Measurements from ENCODE around the gene CAMK1G.
A peak's percentile ranks its signal among the peaks of the same experiment; 100 is the strongest.

Gene CAMK1G

DNA sequence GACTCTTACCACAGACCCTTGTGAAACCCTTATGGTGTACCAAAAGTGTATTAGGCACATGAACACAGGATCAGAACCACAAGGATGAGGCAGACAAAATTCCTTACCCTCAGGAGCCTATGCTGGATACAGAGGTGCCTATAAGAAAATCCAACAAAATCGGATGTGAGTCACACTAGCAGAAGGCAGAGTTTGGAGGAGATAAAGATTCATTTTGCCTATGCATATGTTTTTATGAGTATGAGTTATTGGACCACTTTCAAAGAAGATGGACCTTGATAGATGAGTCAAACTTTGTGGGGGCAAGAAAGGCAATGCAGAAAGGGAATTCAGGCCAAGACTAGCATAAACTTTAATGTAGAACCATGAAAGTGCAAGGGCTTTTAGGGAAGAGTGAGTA, 17.0 kb downstream of the CAMK1G start:
- DNase-seq (ENCODE audit: low read depth in 2 of 2), result no peak

GRCh38 chr1:209601809-209602657, 18.5 kb downstream of the CAMK1G start:
- DNase-seq (ENCODE audit: low read depth in 2 of 2), result no peak

- DNase-seq (ENCODE audit: low read depth in 2 of 2), result no peak
Observed at GRCh38 chr1:209603877-209604276, 20.4 kb downstream of the CAMK1G start.

GRCh38 chr1:209607102-209607794, 23.7 kb downstream of the CAMK1G start:
- peak in 1 of 2 donors; percentile 8 for DNase-seq (ENCODE audit: low read depth in 2 of 2)

DNA sequence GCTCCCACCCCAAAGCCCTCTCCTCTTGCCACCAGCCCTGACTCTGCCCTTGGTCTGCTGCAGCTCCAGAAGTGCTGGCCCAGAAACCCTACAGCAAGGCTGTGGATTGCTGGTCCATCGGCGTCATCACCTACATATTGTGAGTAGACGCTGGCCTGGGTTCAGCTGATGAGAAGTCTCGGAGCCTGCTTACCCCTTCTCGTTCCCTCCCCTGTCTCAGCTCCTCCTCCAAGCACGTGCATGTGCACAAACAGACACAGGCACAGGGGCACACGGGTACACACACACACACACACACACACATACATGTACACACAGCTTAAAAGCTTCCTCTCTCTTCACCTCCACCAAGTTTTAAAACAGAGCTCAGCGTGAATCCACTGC, 24.3 kb downstream of the CAMK1G start:
- DNase-seq (ENCODE audit: low read depth in 2 of 2), result no peak

DNA sequence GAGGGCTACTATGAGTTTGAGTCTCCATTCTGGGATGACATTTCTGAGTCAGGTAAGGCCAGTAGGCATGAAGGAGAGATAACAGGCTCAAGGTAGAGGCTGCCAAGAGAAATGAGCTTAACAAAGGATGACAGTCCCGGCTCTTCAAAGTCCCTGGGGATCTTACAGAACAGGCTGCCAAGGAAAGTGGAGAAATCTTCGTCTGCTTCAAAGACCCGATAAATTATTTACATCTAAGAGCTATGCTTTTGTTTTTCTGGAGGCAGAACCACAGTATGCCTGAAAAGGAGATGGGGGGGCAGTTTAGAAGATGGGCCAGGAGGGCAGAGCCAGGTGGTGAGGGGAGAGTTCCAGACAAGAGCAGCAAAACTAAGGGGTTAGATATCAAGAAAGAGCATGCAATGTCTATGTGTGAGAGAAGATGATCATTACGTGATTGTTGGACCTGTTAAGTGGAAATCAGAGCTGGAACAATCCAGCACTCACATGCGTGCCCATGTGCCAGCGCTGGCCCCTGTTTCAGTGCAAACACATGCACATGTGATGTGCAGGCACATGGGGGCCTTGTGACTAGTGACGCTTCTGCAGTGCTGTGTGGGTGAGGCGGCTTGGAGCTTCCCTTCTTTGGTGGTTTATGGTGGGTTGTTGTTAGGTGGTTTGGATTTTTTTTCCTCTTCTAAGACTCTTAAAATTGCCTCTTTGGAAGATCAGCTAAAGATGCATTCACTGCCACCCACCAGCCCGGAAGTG, 25.7 kb downstream of the CAMK1G start:
- DNase-seq (ENCODE audit: low read depth in 2 of 2), result no peak

DNA sequence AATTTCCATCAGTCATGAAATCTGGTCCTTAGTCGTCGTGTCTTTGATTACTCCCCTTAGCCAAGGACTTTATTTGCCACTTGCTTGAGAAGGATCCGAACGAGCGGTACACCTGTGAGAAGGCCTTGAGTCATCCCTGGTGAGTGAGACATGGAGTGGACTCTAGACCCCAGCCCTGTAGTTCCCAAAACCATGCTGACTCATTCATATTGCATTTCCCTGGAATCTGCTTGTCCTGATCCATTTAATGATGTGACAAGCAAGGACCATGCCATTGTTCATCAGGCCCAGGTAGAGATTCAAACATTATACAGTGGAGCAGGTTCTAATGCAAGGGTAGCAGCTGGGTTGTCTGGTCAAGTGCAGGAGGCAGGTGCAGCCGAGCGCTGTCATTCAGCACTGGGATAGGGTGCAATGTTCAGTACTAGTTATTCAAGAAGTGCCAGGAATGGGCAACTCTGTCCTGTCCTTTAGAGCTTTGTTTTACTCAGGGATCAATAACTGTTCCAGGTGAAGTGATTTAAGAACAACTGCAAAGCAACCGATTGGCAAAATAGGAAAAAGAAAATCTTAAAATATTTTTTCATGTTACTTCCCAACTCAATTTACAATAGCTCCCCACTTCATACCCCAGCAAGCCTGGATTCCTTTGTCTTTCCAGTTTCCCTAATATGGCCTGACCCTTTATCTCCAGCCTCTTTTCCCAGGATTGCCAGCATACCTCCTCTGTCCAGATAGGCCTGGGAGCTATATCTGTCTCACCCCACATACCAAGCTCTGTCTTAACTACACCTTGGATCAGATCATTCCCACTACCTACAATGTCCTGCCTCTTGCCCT, 26.5 kb downstream of the CAMK1G start:
- no peak for DNase-seq (ENCODE audit: low read depth in 2 of 2)

DNA sequence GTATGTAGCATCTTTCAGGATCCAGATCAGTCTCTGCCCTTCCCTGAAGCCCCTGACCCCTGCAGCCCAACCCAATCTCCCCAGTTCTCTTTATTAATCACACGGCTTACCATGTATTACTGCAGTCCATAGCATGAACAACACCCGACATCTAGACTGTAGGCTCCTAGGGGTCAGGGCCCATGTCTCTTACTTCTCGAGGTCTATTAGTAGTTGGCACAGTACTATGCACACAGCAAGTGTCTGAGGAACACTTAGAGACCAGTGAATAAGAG, 27.1 kb downstream of the CAMK1G start:
- no peak for DNase-seq (ENCODE audit: low read depth in 2 of 2)

GRCh38 chr1:209611771-209612570, 28.5 kb downstream of the CAMK1G start:
- DNase-seq (ENCODE audit: low read depth in 2 of 2), result no peak

GRCh38 chr1:209612646-209613399, 29.3 kb downstream of the CAMK1G start:
- DNase-seq (ENCODE audit: low read depth in 2 of 2), result no peak

GRCh38 chr1:209613400-209614150, 30.1 kb downstream of the CAMK1G start:
- no peak for DNase-seq (ENCODE audit: low read depth in 2 of 2)

DNA sequence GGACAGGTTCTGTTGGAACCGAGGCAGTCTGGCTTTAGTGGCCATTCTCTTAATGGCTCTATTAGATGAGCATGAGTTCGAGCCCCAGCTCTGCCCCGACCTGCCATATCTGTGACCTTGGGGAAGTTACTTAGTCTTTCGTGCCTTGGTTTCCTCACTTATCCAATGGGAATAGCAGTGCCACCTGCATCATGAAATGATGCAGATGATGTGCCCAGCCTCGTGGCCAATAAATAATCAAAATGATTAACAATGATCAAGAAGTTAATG, 30.6 kb downstream of the CAMK1G start:
- DNase-seq (ENCODE audit: low read depth in 2 of 2), result no peak

DNA sequence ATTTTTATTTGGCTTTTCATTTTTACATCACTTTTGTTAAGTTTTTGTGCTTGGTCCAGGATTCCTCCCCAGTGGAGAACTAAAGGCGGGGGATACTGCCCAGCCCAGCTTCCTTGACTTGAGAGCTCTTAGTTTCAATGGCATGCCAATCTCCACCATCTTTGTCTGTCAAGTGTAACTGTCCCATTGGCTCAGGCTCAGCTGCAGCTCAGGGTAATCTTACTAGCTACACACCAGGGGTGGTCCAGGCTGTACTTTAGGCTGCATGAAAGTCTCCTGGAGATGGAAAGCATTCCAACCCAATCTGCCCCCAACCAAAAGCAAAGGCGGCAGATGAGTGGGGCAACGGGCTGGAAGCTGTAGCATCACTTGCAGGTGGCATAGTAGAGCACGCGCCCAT, 31.4 kb downstream of the CAMK1G start:
- no peak for DNase-seq (ENCODE audit: low read depth in 2 of 2)

DNA sequence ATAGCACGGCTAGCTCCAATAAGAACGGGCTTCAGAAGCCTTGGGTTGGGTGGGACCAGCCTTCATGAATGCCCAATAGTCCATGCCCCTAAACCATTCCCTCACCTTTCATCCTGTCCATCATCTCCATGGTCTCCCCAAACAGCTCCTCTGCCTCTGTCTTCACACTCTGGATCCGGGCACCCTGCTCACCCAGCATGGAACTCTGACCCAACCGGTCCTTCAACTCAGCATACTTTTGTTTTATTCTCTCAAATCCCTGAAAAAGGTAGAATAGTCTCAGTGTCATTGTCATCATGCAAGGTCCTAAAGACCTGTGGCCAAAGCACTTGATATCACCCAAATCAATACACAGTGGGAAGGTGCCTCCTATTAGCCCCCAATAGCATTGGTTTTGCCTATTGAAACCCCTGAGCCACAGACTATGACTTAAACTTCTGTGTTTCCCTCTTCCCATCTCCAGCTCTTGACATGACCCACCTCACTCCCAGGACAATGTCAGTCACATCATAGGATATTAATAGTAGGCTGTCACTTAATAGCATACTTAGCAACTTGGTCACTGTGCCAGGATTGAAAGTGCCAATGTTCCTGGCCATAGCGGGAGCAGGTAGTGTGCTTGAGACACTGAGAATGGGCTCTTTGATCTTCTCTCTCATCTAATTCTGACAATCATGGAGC, 33.0 kb downstream of the CAMK1G start:
- no peak for DNase-seq (ENCODE audit: low read depth in 2 of 2)

DNA sequence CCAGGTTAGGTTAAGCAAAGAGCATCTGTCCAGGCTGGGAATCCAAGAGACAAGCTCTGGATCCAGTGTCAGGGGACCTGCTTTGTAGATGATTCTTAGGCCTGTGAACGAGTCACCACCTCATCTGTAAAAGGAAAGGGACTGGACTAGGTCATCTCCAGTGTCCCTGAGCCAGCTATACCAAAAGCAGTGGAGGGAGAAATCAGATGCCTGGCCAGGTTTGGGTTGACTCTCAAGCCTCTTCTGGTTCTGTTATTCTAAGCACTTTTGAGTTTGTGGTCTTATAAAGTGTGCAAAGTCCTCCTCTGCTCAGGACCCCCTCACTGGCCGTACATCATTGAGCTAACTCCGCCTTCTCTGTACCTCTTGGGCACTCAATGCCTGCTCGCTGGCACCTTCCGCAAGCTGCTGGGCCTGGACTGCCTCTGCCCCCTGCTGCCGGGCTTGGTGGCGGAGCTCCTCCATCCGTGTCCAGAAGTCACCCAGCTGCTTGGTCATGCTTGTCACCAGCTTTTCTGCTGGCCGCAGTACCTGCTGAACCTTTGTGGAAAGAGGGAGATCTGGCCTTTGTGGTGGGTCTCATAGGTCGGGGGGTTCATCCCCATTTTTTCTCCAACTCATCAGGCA, 33.6 kb downstream of the CAMK1G start:
- no peak for DNase-seq (ENCODE audit: low read depth in 2 of 2)

- no peak for DNase-seq (ENCODE audit: low read depth in 2 of 2)
Observed at GRCh38 chr1:209617755-209618154, 34.2 kb downstream of the CAMK1G start.

DNA sequence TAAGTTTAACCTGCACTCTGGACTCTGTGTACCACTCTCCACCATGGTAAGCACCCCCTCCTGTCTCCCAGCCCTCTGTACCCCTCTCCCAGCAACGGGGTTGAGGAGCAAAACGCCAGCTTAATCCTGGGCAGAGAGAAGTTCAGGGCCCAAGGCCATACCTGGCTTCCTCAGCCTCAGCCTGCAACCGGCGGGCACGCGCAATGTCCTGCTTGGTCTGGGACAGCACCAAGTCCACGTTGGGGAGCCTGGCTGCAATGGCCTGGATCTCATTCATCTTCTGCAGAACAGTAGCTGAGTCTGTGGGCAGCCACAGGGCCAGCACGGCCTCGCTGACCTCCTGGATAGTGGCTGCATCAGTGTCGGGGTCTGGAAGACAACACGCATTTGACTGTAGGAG, 34.8 kb downstream of the CAMK1G start:
- DNase-seq (ENCODE audit: low read depth in 2 of 2), result no peak

DNA sequence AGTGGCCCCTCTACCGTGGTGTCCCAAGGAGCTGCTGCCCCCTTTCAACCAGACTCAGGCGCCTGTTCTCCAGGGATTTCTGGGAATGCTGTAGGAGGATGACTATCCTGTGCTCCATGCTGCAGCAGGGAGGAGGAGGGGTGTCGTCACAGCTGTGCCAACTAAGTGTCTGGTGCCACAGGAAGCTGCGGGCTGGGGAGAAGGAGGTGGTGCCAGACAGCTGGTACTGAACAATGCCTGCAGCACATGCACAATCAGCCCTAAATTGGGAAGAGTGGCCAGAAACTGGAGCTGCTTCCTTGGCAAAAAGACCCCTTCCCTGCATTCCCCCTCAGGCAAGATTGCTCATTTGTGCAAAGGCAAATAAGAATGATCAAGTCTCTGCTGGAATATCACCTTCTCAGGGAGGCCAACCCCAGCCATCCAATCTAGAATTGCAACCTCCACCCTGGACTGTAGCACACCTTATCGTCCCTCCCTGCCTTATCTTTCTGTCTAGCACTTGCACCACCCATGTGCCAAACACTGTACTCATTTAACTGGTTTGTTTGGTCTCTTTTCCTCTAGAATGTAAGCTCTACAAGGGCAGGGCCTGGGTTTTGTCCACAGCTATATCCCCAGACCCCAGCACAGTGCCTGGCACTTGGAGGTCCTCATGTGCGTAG, 35.4 kb downstream of the CAMK1G start:
- DNase-seq (ENCODE audit: low read depth in 2 of 2), result no peak
